Choroid plexus epithelial cell (primary cell): ENCODE data around the gene CSTB.
"Not testable (repeated sequence)": the region's sequence is repeated elsewhere in the genome, so short reads cannot be mapped to it uniquely, and the experiment has no call there.

Experiments
- DNase-seq: peaks from one replicate; pipeline ENCODE4 v3.0.0-alpha.2; 2010; ENCODE audit warnings: low read depth
- H3K4me3 ChIP-seq: 2 replicates; pipeline ENCODE4 v1.5.1; 2011; ENCODE audit warnings: low read depth, mild to moderate bottlenecking, control low read depth, low read length, moderate library complexity
- TF ChIP-seq, protein P1 (sequence below): conservative IDR thresholded peaks from 2 replicates; pipeline ENCODE4 v1.5.1; 2011; ENCODE audit warnings: low read depth, mild to moderate bottlenecking, control low read depth, inconsistent platforms, low read length, moderate library complexity

Gene CSTB

GRCh38 chr21:43775795-43776430 is at the start of gene CSTB:
Gene CSTB (minus strand): TSS chr21:43776308. CDS start chr21:43776269, 39 bp downstream.
- H3K4me3 ChIP-seq = peak within 1 kb of the TSS; percentile 83
- DNase-seq = peak; percentile 45
- TF ChIP-seq, protein P1, sequence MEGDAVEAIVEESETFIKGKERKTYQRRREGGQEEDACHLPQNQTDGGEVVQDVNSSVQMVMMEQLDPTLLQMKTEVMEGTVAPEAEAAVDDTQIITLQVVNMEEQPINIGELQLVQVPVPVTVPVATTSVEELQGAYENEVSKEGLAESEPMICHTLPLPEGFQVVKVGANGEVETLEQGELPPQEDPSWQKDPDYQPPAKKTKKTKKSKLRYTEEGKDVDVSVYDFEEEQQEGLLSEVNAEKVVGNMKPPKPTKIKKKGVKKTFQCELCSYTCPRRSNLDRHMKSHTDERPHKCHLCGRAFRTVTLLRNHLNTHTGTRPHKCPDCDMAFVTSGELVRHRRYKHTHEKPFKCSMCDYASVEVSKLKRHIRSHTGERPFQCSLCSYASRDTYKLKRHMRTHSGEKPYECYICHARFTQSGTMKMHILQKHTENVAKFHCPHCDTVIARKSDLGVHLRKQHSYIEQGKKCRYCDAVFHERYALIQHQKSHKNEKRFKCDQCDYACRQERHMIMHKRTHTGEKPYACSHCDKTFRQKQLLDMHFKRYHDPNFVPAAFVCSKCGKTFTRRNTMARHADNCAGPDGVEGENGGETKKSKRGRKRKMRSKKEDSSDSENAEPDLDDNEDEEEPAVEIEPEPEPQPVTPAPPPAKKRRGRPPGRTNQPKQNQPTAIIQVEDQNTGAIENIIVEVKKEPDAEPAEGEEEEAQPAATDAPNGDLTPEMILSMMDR = no peak

- no peak for DNase-seq
- TF ChIP-seq, protein P1 = no peak
- no peak overlapping the region for H3K4me3 ChIP-seq
Observed at GRCh38 chr21:43825242-43825935, 49.3 kb upstream of the CSTB start.

DNA sequence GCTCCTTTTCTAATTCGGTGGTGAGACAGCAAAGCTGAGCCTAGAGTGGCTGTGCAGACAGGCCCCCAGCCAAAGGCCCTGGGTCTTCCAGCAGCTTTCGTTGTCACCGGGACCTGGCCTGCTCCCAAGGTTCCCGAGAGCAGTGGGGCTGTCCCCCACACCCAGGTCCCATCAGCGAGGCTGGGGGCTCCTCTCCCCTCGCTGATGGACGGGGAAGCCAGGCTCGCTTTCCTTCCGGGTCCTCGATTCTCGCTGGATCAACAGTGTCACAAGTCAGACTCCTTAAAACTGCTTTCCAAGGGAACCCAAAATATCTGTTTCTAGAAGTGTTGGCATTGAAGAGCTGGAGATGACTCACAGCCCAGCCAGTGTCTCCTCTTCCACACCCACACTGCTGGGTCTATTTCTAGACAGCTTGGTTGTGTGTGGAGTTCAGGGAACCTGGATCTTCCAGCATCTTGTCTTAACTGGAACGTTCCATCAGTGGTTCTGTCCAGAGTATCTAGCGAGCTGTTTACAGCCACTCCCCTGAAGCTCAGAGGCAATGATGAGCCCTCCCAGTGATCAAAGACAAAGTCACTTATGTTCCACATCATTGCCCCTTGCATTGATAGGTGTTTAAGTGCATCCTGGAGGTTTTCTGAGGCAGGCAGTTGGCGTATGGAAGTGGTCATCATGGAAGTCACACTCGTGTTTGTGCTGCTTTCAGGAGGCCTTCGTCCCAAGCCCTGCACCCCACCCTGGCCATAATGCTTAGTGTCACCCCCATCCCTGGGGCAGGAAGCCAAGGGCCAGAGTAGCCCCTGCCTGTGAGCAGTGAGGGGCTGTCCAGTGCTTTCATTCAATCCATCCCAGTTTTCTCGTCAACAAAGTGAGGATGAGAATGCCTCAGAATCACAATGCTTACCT is 48.5 kb upstream of the CSTB start:
- peak; percentile 60 for DNase-seq
- TF ChIP-seq, protein P1 = no peak
- H3K4me3 ChIP-seq = no peak overlapping the region

DNA sequence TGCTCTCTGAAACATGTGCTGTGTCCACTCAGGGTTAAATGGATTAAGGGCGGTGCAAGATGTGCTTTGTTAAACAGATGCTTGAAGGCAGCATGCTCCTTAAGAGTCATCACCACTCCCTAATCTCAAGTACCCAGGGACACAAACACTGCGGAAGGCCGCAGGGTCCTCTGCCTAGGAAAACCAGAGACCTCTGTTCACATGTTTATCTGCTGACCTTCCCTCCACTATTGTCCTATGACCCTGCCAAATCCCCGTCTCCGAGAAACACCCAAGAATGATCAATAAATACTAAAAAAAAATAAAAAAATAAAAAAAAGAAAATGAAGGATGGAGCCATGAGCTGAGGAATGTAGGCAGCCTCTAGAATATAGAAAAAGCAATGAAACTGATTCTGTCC is 46.6 kb upstream of the CSTB start:
- DNase-seq, H3K4me3 ChIP-seq: not testable (repeated sequence)

DNA sequence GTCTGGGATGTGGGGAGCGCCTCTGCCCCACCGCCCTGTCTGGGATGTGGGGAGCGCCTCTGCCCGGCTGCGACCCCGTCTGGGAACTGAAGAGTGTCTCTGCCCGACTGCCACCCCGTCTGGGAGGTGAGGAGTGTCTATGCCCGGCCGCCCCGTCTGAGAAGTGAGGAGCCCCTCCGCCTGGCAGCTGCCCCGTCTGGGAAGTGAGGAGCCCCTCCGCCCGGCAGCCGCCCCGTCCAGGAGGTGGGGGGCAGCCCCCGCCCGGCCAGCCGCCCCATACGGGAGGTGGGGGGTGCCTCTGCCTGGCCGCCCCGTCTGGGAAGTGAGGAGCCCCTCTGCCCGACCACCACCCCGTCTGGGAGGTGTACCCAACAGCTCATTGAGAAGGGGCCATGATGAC is 46.1 kb upstream of the CSTB start:
- DNase-seq, H3K4me3 ChIP-seq: not testable (repeated sequence)

DNA sequence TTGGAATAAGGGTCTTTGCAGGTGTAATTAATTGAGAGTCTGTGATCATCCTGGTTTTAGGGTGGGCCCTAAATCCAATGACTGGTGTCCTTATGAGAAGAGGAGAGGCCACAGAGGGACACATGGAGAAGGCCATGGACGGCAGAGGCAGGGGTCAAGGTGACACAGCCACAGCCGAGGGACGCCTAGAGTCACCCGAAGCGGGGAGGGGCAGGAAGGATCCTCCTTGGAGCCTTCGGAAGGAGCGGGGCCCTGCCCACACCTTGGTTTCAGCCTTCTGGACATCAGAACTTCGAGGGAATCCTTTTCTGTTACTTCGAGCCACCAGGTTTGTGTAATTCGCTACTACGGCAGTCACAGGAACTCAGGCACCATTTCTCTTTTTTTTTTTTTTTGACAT is 44.4 kb upstream of the CSTB start:
- no peak overlapping the region for H3K4me3 ChIP-seq
- no peak for DNase-seq
- TF ChIP-seq, protein P1 = no peak

- TF ChIP-seq, protein P1 = no peak
- H3K4me3 ChIP-seq = no peak overlapping the region
- DNase-seq = no peak
Observed at GRCh38 chr21:43819511-43820405, 43.6 kb upstream of the CSTB start.
